ENCODE data around the gene PDE7B. TPM values are rescaled to one million over a fixed set of nuclear protein-coding genes. Genes with fewer than 3 reads are reported as not detected.

PDE7B gene
- total and polyA plus RNA-seq, 9 of the 15 experiments (the other 6 are each of a cell fraction or from before 2014, with no cell fraction given) = 0.01 TPM; not detected in 8

DNA sequence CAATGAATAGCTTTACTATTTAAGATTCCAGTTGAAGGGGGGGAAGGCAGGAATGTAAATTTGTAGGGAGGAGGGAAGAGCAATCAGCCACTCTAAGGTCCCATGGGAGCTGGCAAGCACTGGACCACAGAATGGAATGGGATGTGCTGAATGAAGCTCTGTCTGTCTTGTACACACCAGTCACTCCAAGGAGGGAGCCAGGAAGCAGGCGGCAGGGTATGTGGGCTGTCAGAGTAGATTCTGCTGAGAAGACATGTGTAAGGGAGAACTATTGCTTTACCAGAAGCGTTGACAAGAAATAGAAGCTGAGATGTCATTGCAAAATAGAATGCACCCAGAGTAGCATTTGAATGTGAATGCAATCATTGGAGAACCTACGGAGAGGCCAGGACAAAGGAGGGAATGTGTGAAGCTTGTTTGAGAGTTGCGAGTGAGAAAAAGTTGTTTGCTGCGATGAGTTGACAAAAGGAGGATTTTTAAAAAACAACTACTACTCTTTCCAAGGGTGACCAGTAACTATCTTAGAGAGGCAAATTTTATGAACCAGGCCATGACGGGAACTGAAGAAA is 25.2 kb upstream of the PDE7B start (continued):
- TF ChIP-seq ESRRB (CRISPR knock-in tag; IDR thresholded peaks at IDR 0.05; ENCODE audit: borderline replicate concordance) (no peak), RHOXF2B (CRISPR knock-in tag; conservative IDR thresholded peaks at IDR 0.05) (no peak), ZNF57 (CRISPR knock-in tag; IDR thresholded peaks at IDR 0.05) (no peak)

DNA sequence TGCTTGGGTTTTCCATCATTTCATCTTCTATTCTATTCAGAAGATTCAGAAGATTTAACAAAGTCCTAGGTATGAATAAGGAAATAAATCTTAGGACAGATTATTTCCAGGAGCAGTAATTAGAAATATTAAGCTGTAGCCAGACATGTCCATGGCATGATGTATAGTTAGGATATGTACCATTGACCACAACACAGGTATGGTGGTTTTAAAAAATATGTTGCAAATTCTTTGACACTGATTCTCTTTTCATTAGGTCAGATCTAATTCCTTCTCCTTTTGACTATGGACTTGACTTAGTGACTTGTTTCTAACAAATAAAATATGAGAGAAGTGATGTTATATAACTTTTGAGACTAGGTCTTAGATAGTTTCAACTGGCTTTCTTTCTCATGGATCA is 23.5 kb upstream of the PDE7B start:
- no peak for FAIRE-seq
- no peak overlapping the region for H2AFZ ChIP-seq (ENCODE audit: low read depth, low read length)
- H3K9ac ChIP-seq (ENCODE audit: insufficient read depth in 1 of 2, low read depth in 2 of 2, low read length in 2 of 2) = no peak overlapping the region
- no peak overlapping the region for H3K4me3 ChIP-seq
- ChIA-PET POLR2A (no interaction called here), CTCF (ENCODE audit: low intra/inter-chr PET ratio) (no interaction called here)
- no peak for TF ChIP-seq ZBTB49 (CRISPR knock-in tag; IDR thresholded peaks at IDR 0.05; ENCODE audit: borderline replicate concordance)
- TF ChIP-seq MTA2 (IDR thresholded peaks at IDR 0.05; ENCODE audit: low read depth) = no peak
- TF ChIP-seq ID3 (CRISPR knock-in tag; IDR thresholded peaks at IDR 0.05) = no peak
- TF ChIP-seq ID3 (tag; IDR thresholded peaks at IDR 0.05) = no peak
- TF ChIP-seq SP1 (CRISPR knock-in tag; IDR thresholded peaks at IDR 0.05) = no peak
- no peak for TF ChIP-seq ZNF589 (CRISPR knock-in tag; IDR thresholded peaks at IDR 0.05; ENCODE audit: low read depth)
- TF ChIP-seq ZNF212 (CRISPR knock-in tag; IDR thresholded peaks at IDR 0.05) = no peak
- no peak for TF ChIP-seq RAD51 (IDR thresholded peaks at IDR 0.05; ENCODE audit: borderline replicate concordance, low read depth)
- no peak for TF ChIP-seq ATF1 (CRISPR knock-in tag; IDR thresholded peaks at IDR 0.05)
- TF ChIP-seq ATF1 (tag; IDR thresholded peaks at IDR 0.05) = no peak
- no peak for TF ChIP-seq MEIS2 (IDR thresholded peaks at IDR 0.05; ENCODE audit: partially characterized antibody)
- TF ChIP-seq, protein P1, sequence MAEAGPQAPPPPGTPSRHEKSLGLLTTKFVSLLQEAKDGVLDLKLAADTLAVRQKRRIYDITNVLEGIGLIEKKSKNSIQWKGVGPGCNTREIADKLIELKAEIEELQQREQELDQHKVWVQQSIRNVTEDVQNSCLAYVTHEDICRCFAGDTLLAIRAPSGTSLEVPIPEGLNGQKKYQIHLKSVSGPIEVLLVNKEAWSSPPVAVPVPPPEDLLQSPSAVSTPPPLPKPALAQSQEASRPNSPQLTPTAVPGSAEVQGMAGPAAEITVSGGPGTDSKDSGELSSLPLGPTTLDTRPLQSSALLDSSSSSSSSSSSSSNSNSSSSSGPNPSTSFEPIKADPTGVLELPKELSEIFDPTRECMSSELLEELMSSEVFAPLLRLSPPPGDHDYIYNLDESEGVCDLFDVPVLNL (CRISPR knock-in tag; IDR thresholded peaks at IDR 0.05; ENCODE audit: low read depth) = no peak
- TF ChIP-seq FOXK1 (CRISPR knock-in tag; IDR thresholded peaks at IDR 0.05; ENCODE audit: borderline replicate concordance) = no peak
- no peaks in the 10 kb centered on the region for H3K79me2 ChIP-seq (ENCODE audit: control insufficient read depth, insufficient read depth, low read length)
- no peak overlapping the region for H3K4me2 ChIP-seq (ENCODE audit: insufficient read depth, low read length)
- intact Hi-C loops (cut with micrococcal nuclease) (no loop called here), in situ Hi-C loops (cut with MboI) (no loop called here)
- DNase-seq (ENCODE audit: extremely low read depth in 1 of 4, low spot score in 3 of 4) = no peak
- no peaks in the 10 kb centered on the region for H3K9me3 ChIP-seq (replicated peaks; ENCODE audit: control insufficient read depth, insufficient read depth, low read depth, low read length)
- H4K20me1 ChIP-seq (replicated peaks; ENCODE audit: control insufficient read depth, insufficient read depth, low read length) = no peaks in the 10 kb centered on the region
- no peaks in the 10 kb centered on the region for H3K9me1 ChIP-seq (ENCODE audit: control insufficient read depth, insufficient read depth, low read length)
- no peak overlapping the region for H3K27ac ChIP-seq (ENCODE audit: extremely low read depth, low read depth, low read length)
- ATAC-seq = no peak
- no peaks in the 10 kb centered on the region for H3K36me3 ChIP-seq (ENCODE audit: control insufficient read depth, insufficient read depth, low read length)
- BruUV-seq (replicated peaks) = no TSS peak
- H3K4me1 ChIP-seq (replicated peaks in 1 of 2; ENCODE audit: control insufficient read depth in 2 of 2, insufficient read depth in 2 of 2, low read length in 2 of 2) = no peaks in the 10 kb centered on the region
- 0 out of 5 replicates have a peak, but pooled peaks cover 0 to 2% of the 10 kb centered on the region in 2 experiments for H3K27me3 ChIP-seq (ENCODE audit: control insufficient read depth in 2 of 2, insufficient read depth in 2 of 2, low read length in 2 of 2)
